Fibroblast of pulmonary artery (primary cell): ENCODE measurements around the gene TM4SF5.

Source experiments
- DNase-seq: peaks from one replicate; pipeline ENCODE4 v3.0.0-alpha.2; 2010; ENCODE audit warnings: low read depth
- H3K4me3 ChIP-seq: replicated peaks from 2 replicates; pipeline ENCODE4 v1.5.1; 2011; ENCODE audit warnings: low read depth, mild to moderate bottlenecking, control low read depth, low read length, moderate library complexity
- TF ChIP-seq, protein P1 (sequence below): IDR thresholded peaks from 2 replicates; pipeline ENCODE4 v1.5.1; 2011; ENCODE audit warnings: mild to moderate bottlenecking, control low read depth, low read length, inconsistent platforms; ENCODE audit errors: missing control alignments

The TM4SF5 gene

DNA sequence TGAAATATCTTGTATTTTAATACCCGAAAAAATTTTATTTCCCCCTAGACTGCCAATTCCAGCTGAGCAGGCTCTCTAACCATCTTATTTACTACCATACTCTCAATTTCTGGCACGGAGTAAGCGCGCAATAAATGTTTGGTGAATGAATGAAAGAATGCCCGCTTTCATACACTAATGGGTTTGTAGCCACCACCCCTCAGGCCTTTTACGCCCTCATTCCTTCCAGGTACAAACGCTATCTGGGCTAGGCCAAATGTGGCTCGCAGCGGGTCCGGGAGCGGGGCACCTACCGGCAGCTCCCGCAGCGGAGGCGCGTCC, 34.7 kb downstream of the TM4SF5 start:
- DNase-seq: no peak
- TF ChIP-seq, protein P1, sequence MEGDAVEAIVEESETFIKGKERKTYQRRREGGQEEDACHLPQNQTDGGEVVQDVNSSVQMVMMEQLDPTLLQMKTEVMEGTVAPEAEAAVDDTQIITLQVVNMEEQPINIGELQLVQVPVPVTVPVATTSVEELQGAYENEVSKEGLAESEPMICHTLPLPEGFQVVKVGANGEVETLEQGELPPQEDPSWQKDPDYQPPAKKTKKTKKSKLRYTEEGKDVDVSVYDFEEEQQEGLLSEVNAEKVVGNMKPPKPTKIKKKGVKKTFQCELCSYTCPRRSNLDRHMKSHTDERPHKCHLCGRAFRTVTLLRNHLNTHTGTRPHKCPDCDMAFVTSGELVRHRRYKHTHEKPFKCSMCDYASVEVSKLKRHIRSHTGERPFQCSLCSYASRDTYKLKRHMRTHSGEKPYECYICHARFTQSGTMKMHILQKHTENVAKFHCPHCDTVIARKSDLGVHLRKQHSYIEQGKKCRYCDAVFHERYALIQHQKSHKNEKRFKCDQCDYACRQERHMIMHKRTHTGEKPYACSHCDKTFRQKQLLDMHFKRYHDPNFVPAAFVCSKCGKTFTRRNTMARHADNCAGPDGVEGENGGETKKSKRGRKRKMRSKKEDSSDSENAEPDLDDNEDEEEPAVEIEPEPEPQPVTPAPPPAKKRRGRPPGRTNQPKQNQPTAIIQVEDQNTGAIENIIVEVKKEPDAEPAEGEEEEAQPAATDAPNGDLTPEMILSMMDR: no peak
- peak overlapping the region; percentile 70 for H3K4me3 ChIP-seq

DNA sequence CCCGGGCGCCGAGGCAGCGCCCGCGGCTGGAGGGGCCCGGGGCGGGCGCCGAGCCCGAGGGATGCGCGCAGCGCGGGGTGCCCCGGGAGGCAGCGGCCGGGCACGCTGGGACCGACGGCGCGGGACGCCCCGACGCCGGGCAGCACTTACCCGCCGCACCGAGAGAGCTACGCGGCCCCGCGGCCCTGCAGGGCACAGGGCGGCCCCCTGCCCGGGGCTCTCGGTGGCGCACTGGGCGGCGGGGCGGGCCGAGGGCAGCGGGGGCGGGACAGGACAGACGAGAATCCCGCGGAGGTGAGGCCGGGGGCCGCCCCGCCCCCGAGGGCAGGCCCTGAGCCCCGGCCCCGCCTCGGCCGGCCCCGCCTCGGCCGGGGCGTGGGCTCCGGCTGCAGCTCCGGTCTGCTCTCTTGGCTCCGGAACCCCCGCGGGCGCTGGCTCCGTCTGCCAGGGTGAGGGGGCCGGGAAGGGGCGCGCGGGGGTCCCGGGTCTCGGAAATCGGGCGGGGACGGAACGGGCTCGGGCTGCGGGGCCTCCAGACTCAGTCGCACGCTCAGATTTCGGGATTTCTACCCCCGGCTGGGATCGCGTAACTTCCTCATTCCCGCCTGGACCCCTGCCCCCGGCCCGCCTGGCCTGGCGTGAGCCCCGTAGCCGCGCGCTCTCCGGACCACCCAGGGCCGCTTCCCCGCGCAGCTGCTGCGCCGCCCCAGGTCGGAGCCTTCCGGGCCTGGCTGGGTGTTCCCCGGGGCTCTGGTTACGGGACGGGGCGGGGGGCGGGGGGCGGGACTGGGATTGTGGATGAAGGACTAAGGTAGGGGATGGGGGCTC, 35.3 kb downstream of the TM4SF5 start, which contains the start of gene PLD2:
Gene PLD2 (plus strand): TSS at position 376 of the 828 bp plus-strand sequence. CDS start 621 bp downstream, outside the sequence.
- TF ChIP-seq, protein P1: no peak
- peak; percentile 70 for DNase-seq
- H3K4me3 ChIP-seq: peak within 1 kb of the TSS; percentile 70

DNA sequence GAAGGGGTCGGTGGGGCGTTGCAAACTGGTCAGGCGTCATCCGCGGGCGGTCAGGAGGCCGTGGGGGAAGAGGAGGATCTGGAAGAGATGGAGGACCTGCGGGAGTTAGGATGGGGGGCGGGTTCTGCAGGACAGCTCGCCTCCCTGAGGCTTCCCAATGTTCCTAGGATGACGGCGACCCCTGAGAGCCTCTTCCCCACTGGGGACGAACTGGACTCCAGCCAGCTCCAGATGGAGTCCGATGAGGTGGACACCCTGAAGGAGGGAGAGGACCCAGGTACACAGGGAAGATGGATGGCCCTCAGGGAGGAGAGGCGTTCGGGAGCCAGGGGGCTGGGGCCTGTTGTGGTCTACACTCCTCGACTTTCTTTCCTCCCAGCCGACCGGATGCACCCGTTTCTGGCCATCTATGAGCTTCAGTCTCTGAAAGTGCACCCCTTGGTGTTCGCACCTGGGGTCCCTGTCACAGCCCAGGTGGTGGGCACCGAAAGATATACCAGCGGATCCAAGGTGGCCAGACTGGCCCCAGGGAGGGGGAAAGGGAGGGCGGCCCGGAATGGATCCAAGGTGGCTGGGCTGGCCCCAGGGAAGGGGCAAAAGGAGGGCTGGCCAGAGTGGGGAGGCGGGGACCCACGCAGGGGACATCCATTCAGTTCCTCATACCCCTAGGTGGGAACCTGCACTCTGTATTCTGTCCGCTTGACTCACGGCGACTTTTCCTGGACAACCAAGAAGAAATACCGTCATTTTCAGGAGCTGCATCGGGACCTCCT, 36.1 kb downstream of the TM4SF5 start:
- TF ChIP-seq, protein P1: no peak
- peak overlapping the region; percentile 70 for H3K4me3 ChIP-seq

DNA sequence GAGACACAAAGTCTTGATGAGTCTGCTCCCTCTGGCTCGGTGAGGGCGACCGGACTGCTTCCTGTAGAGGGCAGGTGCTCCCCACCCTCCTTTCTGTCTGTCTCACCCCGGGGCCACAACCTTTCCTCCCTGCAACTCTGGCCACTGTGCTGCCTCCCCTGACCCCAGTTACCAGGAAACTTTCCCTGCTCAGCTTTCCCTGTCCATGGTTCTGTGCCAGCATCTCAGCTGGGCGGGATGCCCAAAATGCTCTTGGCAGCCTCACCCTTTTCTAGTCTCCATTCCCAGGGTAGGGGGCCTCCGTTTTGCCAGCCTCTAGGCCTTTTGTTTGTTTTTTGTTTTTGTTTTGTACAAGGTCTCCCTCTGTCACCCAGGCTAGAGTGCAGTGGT, 36.7 kb downstream of the TM4SF5 start:
- no peak for DNase-seq
- TF ChIP-seq, protein P1: no peak
- no peak overlapping the region for H3K4me3 ChIP-seq

More for the DNA sequence above, 36.1 kb downstream of the TM4SF5 start:
- DNase-seq: no peak

DNA sequence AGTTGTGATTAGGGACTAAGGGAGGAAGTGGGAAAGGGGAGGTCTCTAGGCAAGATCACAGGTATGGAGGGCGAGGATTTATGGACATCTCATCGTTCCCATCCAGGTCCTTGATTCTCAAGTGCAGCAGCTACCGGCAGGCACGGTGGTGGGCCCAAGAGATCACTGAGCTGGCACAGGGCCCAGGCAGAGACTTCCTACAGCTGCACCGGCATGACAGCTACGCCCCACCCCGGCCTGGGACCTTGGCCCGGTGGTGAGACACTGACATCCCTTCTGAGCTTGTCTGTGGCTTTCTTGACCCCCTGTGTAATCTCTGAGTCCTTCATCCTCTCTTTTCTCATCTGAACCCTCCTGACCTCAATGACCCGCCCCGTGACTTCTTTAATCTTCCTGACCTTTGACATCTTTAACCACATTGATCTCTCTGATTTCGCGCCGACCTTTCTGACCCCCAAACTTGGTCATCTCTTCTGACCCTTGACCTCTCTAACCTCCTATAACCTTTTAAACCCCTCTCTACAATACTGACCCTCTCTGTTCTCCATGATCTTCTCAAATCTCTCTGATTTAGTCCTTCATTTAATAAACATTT, 39.1 kb downstream of the TM4SF5 start:
- DNase-seq: no peak
- H3K4me3 ChIP-seq: no peak overlapping the region
- TF ChIP-seq, protein P1: no peak

DNA sequence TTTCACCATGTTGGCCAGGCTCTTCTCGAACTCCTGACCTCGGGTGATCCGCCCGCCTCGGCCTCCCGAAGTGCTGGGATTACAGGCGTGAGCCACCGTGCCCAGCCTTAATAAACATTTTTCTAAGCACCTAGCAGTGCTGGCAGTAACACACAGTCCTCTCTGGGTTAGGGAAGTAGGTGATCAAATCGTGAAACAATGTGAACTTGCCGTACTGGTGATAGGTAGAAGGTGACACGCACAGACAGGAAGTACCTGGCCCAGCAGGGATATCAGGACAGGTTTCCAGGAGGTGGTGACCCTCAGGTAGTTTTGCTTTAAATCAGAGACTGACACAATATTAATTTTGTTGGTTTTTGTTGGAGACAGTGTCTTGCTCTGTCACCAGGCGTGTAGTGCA, 39.8 kb downstream of the TM4SF5 start:
- no peak for DNase-seq
- H3K4me3 ChIP-seq: no peak overlapping the region
- TF ChIP-seq, protein P1: no peak
